ENCODE data around the gene ADAMTS2.

Gene ADAMTS2

GRCh38 chr5:179223961-179224360 lies 121.3 kb downstream of the ADAMTS2 start:
- ChIA-PET CTCF (no interaction called here), POLR2A (no interaction called here)
- TF ChIP-seq CTCF (IDR thresholded peaks at IDR 0.05; ENCODE audit: insufficient read depth, low read length, missing control alignments), result no peak
- no peak for DNase-seq (ENCODE audit: low read depth, low spot score)
- no peak overlapping the region for H3K4me3 ChIP-seq (ENCODE audit: low read depth, low read length)

- no peak overlapping the region for H3K4me3 ChIP-seq (ENCODE audit: low read depth, low read length)
- no peak for DNase-seq (ENCODE audit: low read depth, low spot score)
- CTCF ChIA-PET, result no interaction called here
- POLR2A ChIA-PET, result no interaction called here
- no peak for TF ChIP-seq CTCF (IDR thresholded peaks at IDR 0.05; ENCODE audit: insufficient read depth, low read length, missing control alignments)
Observed at GRCh38 chr5:179223528-179223927, 121.7 kb downstream of the ADAMTS2 start.

GRCh38 chr5:179222246-179223017 lies 122.8 kb downstream of the ADAMTS2 start:
- ChIA-PET CTCF (no interaction called here), POLR2A (no interaction called here)
- no peak overlapping the region for H3K4me3 ChIP-seq (ENCODE audit: low read depth, low read length)
- no peak for DNase-seq (ENCODE audit: low read depth, low spot score)
- TF ChIP-seq CTCF (IDR thresholded peaks at IDR 0.05; ENCODE audit: insufficient read depth, low read length, missing control alignments), result no peak

- ChIA-PET POLR2A (no interaction called here), CTCF (no interaction called here)
- no peak overlapping the region for H3K4me3 ChIP-seq (ENCODE audit: low read depth, low read length)
- DNase-seq (ENCODE audit: low read depth, low spot score), result no peak
- no peak for TF ChIP-seq CTCF (IDR thresholded peaks at IDR 0.05; ENCODE audit: insufficient read depth, low read length, missing control alignments)
Observed at GRCh38 chr5:179221877-179222220, 123.4 kb downstream of the ADAMTS2 start.

- ChIA-PET POLR2A (no interaction called here), CTCF (no interaction called here)
- TF ChIP-seq CTCF (IDR thresholded peaks at IDR 0.05; ENCODE audit: insufficient read depth, low read length, missing control alignments), result no peak
- H3K4me3 ChIP-seq (ENCODE audit: low read depth, low read length), result no peak overlapping the region
- DNase-seq (ENCODE audit: low read depth, low spot score), result no peak
Observed at GRCh38 chr5:179221196-179221876, 123.9 kb downstream of the ADAMTS2 start.

GRCh38 chr5:179220716-179221115 lies 124.5 kb downstream of the ADAMTS2 start:
- no peak overlapping the region for H3K4me3 ChIP-seq (ENCODE audit: low read depth, low read length)
- TF ChIP-seq CTCF (IDR thresholded peaks at IDR 0.05; ENCODE audit: insufficient read depth, low read length, missing control alignments), result no peak
- DNase-seq (ENCODE audit: low read depth, low spot score), result no peak
- ChIA-PET CTCF (no interaction called here), POLR2A (no interaction called here)
